ENCODE results near the gene SRP14.
A peak's percentile ranks its signal among the peaks of the same experiment; 100 is the strongest.

The SRP14 gene

DNA sequence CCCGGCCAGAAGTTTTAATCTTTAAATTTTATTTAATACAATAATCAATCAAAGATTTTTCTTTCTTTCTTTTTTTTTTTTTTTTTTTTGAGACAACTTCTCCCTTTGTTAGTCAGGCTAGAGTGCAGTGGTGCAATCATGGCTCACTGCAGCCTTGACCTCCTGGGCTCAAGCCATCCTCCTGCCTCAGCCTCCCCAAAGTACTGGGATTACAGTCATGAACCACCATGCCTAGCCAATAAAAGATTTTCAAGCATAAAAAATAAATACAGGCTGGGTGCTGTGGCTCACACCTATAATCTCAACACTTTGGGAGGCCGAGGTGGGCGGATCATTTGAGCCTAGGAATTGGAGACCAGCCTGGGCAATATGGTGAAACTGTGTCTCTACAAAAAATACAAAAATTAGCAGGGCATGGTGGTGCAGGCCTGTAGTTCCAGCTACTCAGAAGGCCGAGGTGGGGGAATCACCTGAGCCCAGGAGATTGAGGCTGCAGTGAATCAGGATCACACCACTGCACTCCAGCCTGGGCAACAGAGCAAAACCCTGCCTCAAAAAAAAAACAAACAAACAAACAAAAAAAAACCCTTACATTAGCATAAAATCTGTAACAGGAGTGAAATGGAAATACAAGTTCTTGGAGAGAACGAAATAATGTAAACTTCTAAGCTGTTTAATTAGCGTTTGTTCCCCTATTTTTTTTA, 29.1 kb upstream of the SRP14 start:
- no peak for DNase-seq

DNA sequence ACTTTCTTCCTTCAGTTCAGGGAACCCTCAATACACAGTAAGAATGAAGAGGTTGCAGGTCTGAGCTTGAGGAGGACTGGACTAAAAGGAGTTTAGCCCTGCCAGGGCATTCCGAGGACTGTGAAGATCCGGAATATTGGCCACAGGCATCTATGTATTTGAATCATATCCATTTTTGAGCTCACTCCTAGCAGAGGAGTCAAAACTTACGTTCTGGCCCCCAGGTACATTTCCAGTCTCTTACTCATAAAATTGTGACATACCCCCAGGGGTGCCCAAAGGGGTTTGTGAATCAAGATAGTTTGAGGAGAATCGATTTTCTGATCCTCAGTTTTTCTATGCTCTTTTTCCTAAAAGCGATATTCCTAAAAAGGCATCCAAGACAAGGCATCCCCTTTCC, 27.6 kb upstream of the SRP14 start:
- peak; percentile 17 for DNase-seq

DNA sequence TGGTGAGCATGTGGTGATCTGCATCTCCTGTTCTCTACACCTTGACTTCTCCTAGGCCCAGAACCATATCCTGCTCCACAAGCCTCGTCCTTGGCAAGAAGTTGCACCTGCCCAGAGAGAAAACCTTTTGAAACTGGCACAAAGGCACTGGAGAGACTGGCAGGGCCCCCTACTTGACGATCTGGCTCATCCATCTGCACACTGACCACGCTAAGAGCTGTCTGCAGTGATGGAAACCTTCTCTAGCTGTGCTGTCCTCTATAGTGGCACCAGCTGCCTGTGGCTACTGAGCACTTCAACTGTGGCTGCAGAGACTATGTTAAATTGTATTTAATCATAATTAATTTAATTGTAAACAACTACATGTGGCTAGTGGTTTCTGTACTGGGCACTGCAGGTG, 26.2 kb upstream of the SRP14 start:
- no peak for DNase-seq

DNA sequence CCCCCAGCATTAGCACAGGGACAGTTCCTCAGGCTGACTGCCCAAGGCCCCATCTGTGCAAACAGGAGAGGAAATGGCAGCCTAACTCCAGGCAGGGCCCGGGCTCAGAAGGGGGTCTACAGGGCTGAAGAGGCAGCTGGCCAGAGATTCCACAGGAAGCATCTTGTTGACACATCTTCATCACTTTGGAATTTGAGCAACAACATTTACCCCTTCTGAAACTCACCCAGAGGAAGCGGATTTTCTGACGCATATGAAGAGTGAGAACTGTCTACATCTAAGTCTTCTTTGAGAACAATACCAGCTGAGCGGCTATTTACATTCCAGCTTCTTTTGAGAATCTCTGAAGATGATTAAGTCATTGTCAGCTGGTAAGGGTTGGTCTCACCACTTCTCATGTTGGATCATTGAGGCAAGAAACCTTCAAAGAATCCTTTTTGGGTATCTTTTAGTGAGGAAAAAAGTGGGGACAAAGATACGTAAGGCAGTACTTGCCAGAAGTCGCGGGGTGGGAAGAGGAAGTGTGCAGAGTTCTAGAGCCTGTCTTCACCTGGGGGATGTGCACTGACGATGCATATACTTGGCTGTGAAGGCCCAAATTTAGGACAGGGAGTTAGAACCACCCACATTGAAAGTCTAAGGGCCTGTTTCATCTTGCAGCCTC, 25.4 kb upstream of the SRP14 start:
- peak; percentile 21 for DNase-seq

DNA sequence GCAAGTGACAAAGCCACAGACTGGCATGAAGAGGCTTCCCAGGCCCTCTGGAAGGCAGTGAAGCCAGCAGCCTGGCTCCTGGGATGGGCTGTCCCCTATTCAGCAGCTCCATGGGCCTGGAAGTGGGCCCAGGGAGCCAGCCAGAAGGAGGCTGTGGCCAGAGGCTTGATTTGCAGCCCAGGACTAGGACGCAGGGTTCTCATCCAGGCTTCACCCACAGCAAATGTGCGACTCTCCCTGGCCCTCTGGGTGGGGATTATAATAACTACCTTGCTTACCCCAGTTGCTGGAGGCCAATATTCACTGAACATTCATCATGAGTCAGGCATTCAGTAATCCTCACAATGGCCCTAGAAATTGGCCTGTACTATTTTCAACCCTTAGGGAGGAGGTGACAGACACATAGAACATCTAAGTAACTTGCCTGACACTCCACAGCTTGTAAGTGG, 24.6 kb upstream of the SRP14 start:
- peak; percentile 21 for DNase-seq

DNA sequence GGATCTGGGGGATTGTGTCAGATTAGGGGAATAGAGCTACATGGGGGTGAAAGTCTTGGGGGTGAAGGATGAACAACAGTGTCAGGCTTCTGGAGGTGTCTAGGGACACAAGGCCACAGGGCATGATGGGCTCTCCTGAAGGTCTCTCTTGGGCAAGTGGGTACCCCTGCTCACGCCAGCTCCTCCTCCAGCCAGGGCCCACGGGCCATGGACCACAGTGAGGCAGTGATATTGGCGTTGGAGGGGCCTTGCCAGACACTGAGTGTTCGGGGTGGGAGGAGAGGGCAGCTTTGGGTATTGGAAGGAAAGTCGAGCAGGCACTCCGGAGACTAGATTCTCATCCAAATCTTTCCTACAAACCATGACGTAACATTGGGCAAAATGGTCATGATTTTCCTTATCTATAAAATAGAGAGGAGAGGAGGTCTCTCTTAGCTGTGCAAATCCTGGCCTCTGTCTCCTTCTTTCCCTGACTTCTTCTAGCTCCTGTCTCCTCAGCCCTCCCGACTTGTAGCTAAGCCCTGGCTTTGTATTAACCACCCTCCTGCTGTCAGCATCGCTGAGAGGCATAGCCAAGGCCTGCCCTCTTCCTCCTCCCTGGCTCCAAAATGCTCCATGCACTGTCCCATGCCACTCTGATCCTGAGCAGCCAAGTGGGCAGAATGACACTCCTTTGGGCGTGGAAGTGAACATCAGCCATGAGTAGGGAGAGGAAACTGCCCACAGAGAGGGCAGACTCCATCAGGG, 24.0 kb upstream of the SRP14 start:
- no peak for DNase-seq

DNA sequence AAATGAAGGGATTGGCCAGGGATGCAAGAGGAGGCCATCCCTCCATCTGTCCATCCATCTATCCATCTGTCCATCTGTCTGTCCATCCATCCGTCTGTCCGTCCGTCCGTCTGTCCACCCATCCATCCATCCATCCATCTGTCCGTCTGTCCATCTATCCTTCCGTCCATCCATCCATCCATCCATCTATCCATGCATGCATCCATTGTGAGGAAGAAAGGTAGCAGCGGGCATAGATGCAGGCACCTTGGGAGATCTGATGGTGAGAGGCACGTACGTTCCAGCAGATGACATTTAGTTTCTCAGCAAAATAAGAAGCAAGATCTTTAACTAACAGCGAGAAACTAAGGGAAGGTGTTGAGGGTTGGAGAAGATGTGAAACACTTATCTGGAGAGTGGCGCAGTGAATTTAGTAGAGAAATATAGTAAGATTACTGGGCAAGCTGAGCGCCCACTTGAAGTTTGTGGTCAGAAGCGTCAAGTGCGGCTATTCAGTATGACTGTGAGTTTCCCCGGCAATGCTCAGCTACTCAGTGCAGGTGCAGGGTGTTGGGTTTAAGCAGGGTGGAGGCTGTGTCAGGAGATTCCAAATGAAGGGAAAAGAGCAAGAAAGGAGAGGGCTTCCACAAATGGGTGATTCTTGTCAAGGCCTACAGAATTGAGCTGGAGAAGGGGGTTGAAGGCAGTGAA, 22.4 kb upstream of the SRP14 start:
- no peak for DNase-seq

DNA sequence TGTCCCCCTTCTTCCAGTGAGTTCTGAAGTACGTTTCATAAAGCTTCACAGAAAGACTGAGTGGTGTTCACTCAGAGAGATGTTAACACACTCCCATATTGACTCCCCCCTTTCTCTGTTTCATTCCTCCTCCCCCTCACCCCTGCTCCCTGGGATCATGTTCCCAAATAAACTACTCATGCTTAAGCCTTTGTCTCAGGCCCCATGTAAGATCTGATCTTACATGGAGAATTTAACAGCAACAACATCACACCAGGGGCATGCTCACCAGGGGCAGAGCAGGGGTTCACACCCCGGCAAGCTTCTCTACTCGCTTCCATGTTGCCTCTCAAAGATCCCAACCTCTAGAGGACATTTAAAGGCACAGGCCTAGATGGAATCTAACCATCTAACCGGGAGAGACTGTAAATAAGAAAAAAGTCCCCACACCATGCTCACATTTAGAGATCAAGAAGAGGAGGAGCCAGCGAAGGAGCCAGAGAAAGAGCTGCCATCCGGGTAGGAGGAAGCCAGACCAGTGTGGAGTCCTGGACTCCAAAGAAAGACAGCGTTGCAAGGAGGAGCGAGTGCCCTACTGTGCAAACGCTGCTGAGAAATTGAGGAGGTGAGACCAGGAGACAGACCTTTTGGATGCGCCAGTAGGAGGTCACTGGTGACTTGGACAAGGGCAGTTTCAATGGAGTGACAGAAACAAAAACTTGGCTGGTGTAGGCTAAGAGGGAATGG, 21.4 kb upstream of the SRP14 start:
- DNase-seq = no peak

DNA sequence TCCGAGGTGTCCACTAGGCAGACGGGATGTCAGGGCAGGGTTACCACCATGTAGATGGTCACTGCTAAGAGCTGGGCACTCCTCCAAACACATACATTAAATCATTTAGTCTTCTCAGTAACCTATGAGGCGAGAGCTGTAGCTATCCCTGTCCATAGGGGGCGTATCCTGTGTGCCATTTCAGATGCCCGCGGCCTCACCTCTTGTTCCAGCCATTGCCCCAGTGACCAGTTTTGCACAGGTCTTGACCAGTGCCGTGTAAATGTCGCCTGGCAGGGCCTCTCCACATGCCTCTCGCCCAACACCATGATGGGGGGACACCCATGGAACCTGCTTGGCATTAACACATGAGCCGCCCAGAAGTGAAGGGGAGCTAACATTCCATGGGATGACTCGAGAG, 20.8 kb upstream of the SRP14 start:
- no peak for DNase-seq

DNA sequence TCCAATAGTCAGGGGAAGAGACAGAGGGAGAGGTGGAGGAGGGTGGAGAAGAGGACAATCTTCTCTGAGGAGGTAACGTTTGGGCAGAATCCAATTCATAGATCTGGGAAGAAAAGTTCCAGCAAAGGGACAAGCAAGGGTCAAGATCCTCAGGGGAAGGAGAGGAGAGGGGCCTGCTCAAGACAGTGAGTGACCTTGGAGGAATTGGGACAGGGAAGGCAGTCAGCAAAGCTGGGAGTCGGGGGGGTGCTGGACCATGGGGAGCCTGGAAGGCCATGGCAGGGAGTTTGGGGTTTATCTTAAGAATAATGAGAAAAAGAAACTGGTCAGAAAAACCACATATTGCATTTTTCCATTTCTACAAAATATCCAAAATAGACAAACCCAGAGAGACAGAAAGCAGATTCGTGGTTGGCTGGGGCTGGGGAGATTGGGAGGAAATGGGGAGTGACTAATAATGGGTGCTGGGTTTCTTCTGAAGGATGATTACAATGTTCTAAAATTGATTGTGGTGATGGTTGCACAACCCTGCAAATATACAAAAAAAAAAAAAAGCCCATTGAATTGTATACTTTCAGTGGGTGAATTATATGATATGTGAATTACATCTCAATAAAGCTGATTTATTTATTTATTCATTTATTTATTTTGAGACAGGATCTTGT, 19.6 kb upstream of the SRP14 start:
- no peak for DNase-seq

DNA sequence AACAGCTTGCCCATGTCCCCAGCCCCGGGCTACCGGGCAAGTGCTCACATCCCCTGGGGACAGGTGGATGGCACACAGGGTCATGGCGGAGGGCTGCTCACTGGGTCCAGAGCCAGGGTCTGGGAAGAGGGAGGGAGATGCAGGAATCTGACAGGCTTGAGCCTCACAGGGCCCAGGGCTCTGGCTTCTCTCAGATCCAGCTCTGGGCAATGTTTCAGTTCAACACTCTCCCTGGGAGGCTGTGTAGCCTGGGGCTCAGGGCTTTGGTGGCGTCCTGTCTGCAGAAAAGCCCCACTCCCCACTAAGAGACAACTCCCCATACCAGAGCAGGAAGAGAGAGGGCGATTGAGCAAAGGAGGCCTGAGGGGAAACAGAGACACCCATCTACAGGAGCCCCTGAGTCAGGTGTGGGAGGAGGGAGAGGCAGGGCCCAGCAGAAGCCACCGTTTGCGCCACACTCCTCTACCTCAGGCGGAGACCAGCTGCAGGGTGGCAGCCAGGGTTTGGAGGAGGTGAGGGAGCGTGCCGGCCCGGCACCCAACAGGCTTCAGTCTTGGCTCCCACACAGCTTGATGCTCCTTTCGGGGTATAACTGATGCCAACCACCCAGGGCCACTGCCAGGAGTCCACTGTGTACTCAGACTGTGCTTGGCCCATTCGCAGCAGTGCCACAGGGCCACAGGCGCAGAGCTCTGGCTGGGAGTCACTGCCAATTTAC, 16.8 kb upstream of the SRP14 start:
- DNase-seq = no peak

DNA sequence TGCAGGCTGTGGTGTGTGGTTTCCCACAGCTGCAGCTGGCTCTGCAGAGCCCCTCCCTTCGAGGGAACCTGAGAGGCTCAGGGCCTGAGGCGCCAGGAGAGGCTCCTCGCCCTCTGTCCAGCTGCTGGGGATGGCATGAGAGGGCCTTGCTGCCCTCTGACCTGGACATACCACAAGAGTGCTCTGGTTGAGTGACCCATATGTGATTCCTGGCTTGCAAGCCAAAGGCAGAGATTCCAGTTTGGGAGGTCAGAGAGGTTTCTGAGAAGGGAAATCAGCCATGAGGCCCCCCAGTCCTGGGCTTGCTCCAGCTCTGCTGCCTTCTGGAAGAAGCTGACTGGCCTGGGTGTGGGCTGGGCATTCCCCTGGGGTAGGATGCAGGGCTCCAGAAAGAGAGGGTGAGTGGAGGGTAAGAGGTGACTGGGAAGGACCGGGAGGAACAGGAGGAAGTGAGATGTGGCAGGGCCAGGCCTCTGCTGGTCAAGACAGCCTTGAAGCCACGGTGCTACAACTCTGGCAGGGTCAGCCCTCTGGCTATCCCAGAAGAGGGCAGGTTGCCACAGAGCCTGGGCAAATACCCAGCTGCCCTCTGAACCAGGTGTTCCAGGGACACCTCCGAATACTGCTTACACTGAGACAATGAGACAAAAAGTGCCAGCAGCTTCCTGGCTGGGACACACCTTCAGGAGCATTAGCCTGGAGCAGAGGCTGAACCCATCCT, 16.0 kb upstream of the SRP14 start:
- peak; percentile 69 for DNase-seq

DNA sequence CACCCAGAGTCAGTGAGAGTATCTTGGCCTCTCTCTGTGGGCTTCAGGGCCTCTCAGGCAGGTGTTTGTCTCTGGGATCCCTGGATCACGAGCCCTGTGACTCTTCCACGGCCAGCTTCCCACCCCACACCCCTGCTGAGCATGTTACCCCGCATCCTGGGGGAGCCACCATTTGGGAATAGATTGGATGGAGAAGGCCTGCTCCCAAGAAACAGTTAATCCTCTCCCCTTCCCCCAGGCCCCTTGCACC, 15.5 kb upstream of the SRP14 start:
- no peak for DNase-seq

DNA sequence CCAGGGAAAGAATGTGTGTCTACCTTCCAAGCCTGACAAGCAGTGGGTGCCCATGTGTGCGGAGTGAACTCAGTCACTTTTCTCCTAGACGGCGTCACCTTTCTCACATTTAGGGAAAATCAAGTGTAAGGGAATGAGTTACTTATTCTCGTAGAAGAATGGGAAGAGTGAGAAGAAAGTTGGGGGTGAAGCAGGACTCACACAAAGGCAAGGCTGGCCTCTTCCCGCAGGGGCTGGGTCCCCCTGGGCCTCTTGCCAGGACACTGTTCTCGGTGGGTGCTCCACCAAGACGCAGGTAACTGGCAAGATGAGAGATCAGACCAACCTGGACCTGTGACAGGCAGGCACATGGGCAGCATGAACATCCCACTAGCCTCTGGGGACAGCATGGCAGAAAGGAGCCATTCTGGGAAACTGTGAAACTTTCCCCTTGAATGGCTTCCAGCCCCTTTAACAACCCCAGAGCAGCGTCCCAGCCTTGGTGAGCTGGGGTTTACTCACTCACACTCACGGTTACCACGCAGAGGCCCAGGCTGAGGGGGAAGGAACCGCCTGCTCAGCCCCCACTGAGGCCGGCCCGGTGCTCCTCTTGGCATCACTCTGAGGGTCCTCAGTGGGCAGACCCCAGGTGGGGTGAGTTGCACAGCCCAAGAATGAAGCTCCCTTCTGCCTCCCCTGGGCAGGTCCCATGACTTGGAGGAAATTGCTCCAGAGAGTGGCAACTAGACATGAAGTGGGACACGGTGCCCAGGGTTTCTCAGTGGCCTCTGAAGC, 15.0 kb upstream of the SRP14 start:
- DNase-seq = no peak

DNA sequence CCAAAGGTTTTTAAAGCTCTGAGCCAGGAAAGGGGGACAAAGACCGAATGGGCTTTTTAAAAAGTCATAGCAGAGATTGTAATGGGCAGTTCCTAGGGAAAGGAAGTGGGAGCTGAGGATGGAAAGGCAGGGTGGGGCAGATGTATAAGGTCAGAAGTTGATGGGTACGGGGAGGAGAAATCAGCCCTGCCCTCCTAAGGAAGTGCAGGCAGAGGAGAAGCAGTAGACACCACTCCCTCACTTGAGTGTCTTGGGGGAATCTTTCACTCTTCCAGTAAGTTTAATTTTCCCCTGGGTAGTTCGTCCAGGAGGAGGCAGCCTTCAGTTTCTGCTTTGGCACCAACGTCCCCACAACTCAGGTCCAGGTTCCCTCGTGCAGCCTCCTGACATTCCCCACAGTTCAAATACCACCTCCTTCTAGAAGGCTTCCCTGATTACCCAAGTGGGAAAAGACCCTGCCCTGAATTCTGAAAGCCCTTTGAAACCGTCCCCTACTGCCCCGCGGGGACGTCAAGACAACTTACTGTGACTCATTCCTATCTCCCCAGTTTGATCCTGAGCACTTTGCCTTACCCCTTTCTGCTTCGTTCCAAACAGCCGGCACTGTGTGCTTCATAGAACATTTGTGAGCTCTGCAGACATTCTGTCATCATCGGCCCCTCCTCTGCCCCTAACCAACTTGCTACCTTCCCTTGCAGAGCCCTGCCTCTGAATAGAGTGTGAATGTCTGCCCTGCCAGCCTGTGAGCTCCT, 14.3 kb upstream of the SRP14 start:
- DNase-seq = no peak

DNA sequence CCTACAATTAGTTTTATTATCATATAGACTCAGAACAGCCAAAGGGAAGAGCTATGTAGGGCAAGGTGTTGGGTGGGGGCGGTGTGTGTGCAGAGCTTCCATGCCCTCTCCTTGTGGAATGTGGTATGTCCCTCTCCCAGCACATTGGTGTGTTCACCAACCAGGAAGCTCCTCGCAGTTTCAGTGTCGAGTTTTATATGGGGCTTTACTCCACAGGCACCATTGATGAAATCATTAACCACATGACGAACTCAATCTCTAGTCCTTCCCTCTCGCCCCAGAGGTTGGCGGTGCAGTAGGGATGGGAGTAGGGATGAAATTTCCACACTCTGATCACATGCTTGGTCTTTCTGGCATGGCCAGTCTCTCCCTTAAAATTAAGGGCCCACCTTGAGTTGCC, 13.6 kb upstream of the SRP14 start:
- no peak for DNase-seq

DNA sequence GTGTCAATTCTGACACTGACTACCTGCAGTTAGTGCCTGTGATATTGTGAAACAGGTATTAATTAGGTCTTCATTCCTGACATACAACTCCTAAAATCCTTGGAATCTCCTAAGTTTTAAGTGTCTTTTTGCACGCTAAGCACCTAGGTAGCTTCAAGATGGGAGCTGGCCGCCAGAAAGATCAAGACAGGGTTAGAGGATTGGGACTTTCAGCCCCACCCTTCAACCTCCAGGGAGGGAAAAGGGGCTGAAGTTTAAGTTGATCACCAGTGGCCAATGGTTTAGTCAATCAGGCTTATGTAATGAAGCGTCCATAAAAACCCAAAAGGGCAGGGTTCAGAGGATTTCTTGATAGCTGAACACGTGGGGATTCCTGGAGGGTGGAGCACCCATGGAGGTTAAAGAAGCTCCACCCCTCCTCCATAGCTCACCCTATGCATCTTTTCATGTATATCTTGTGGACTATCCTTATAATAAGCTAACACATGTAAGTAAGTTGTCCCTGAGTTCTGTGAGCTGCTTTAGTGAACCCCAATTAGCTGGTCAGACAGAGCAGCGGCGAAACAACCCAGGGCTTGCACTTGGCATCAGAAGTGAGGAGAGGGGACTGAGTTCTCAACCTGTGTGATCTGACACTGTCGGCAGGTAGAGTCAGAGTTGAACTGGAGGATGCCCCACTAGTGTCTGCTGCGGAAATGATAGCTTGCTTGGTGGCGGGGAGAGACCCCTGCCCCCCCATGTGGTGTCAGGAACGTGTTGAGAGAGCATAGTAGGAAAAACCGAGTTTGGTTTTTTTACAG, 12.8 kb upstream of the SRP14 start:
- no peak for DNase-seq

DNA sequence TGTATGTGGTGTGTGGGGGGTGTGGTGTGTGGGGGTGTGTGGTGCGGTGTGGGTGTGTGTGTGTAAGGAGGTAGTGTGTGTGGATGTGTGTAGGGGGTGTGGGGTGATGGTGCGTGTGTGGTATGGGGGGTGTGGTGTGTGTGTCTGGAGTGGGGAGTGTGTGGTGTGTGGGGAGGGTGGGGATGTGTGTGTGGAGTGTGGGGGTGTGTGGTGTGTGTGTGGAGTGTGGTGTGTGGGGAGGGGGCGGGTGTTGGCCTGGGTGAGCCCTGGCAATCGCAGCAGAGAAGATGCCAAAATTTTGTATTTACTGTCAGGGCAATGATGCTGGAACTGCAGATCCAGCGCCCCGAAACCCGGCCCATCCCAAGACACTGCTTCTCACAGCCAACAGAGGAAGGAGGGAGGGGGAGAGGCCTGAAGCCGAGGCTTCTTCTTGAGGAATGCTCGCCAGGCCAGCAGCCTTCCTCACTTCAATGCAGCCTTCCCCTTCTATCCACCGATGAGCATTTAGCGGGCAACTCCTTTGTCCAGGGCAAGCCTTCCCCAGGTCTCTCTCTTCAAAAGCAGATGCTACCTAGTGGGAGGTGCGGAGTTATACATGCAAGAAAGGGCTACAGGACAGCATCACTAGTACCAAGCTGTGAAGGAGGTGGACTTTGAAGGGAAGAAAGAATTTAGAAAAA, 11.9 kb upstream of the SRP14 start:
- DNase-seq = no peak

Data from activated effector memory CD4-positive, alpha-beta T cell treated with anti-CD3 and anti-CD28 coated beads, Interleukin-2, amount 50 U/mL, for 16 hours (primary cell).